Stimulated activated naive CD8-positive, alpha-beta T cell treated with anti-CD3 and anti-CD28 coated beads, Interleukin-15, amount 100 ng/mL, for 72 hours (primary cell): ENCODE results near the gene UBE2N.
A peak's percentile ranks its signal among the peaks of the same experiment; 100 is the strongest.
"Not testable (repeated sequence)": the region's sequence is repeated elsewhere in the genome, so short reads cannot be mapped to it uniquely, and the experiment has no call there.

Experiments used
- ATAC-seq: fragments of 150-1000 bp; cut with Tn5 transposase; 2 replicates; pipeline ENCODE4 v1.10.0; 2021; ENCODE audit warnings: mild to moderate bottlenecking, moderate library complexity
- DNase-seq, 2 donors: peaks; one replicate each; pipeline ENCODE4 v3.0.0; 2021 to 2022
- H3K27ac Mint-ChIP-seq, 2 donors: one replicate each; pipeline ENCODE4 v1.8.0; 2022; ENCODE audit warnings: mild to moderate bottlenecking in 2 of 2, mixed read lengths in 2 of 2, moderate library complexity in 2 of 2
- H3K27me3 Mint-ChIP-seq: one replicate; pipeline ENCODE4 v1.8.0; 2022; ENCODE audit warnings: mixed read lengths
- H3K4me1 Mint-ChIP-seq: one replicate; pipeline ENCODE4 v1.8.0; 2022; ENCODE audit warnings: mild to moderate bottlenecking, mixed read lengths
- H3K4me3 Mint-ChIP-seq, 2 donors: one replicate each; pipeline ENCODE4 v1.8.0; 2022; ENCODE audit warnings: mild to moderate bottlenecking in 2 of 2, mixed read lengths in 2 of 2, moderate library complexity in 1 of 2
- H3K9me3 Mint-ChIP-seq, 2 donors: one replicate each; pipeline ENCODE4 v1.8.0; 2022; ENCODE audit warnings: mixed read lengths in 2 of 2

The UBE2N gene

DNA sequence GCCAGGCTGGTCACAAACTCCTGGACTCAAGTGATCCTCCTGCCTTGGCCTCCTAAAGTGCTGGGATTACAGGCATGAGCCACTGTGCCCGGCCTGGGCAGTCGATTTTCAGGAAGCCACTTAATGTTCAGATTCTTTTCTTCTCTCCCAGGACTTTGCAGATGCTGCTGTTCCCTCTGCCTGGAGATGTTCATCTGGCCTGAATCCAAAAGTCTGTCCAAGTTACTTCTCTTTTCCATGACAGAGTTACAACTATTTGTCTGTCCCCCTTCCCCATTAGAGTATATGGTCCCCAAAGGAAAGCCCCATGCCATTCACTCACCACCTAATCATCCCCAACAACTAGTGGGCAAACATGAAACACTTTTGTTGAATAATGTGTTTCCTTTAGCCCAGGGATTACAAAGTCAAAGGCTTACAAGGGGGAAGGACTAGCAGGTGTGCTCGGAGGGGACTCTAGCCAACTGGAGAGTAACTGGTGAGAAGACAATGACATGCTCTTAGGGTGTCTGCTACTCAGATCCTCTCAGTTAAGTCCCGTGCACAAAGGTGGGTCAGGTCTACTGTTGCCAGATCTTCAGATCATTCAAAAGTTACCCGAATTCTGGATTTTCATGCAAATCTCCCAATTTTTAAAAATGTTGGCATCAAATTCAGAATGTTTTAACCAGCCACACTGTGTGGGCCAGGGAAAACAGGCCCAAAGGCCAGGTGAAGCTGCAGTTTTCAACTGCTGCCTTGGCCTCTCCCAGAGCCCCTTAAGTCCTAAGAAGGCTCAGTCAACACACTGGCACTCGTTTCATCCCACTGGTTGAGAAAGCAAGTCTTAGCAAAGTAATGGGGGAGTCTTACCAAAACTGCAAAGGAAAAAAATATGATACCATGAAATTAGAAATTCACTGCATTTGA is 34.4 kb downstream of the UBE2N start:
- no peak for ATAC-seq
- no peaks in the 10 kb centered on the region for H3K27me3 Mint-ChIP-seq
- H3K4me1 Mint-ChIP-seq: peaks cover 34% of the 10 kb centered on the region
- no peak overlapping the region for H3K4me3 Mint-ChIP-seq
- H3K9me3 Mint-ChIP-seq: no peaks in the 10 kb centered on the region
- peak overlapping the region; percentile 37 to 77 for H3K27ac Mint-ChIP-seq
- DNase-seq: no peak

DNA sequence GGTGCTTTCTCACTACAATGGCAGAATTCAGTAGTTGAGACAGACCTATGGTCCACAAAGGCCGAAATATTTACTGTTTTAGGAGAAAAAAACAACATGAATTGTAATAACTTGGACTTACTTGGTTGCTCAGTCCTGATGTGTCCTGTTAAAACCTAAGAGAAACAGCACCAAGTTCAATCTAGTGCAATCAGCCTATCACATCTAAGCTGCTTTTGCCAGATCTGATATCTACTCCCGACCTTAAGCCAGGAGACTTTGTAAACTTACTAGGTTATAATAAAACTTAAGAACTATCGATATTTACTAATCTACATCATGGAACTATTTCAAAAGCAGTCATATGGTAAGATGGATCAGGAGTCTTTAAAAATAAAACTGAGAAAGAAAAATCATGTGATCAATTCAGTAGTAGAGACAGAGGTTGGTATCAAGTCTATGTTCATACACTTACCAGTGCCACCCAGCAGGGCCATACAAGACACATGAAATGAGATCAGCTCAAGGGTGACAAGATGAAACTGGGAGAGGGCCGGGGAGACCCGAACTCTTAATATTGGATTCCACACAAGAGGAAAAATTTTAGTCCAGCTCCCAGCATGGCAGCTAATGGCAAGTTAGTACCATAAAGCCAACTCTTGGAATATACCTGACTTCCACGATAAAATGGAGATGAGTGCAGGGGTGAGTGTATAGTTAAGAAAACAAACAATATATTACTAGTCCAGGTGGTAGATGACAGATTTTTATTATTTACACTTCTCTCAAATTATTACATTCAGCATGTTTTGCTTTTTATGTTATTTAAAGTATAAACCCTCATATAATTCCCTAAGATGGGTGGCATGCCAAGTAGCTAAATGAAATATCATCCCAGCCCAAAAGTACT is 36.5 kb downstream of the UBE2N start:
- no peaks in the 10 kb centered on the region for H3K9me3 Mint-ChIP-seq
- ATAC-seq: no peak
- no peaks in the 10 kb centered on the region for H3K27me3 Mint-ChIP-seq
- DNase-seq: no peak
- H3K4me1 Mint-ChIP-seq: peaks cover 20% of the 10 kb centered on the region
- no peak overlapping the region for H3K4me3 Mint-ChIP-seq
- H3K27ac Mint-ChIP-seq: peak overlapping the region; percentile 59 to 67

DNA sequence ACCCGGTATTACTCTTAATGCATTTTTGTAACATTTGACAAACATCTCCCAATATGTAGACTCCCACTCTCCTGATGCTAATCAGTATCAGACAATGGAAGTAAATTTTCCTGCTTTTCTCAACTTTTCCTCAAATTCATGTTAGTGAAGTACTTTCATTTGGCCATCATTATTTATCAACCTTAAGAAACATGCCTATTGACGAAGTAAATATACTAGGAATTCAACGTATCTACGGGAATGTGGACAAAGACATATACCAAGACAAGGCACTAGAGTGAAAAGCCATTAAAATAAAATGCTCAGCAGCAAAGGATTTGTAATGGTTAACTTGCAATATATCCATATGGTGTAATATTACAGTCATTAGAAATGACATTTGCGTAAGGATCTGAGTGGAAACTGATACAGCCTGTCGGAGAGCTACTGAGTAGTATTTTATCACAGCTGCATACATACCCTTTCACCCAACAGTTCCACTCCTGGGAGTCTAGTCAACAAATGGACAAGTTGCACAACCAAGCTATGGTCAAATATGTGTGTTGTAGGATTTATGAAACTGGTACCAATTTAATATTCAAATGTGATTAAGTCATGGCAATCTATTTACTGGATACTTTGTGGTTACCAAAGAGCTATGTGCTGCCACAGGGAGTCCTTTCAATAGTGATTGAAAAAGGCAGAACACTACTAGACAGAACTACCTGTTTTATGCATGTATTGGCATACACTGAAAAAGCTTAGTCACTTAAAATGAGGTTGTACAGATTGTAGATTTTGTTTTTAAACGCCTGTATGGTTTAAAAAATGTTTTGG is 37.6 kb downstream of the UBE2N start:
- Mint-ChIP-seq H3K9me3 (no peaks in the 10 kb centered on the region), H3K4me3 (no peak overlapping the region), H3K4me1 (peaks cover 18% of the 10 kb centered on the region), H3K27ac (peak overlapping the region in 1 of 2 donors; percentile 68), H3K27me3 (no peaks in the 10 kb centered on the region)
- ATAC-seq (no peak), DNase-seq (no peak)

DNA sequence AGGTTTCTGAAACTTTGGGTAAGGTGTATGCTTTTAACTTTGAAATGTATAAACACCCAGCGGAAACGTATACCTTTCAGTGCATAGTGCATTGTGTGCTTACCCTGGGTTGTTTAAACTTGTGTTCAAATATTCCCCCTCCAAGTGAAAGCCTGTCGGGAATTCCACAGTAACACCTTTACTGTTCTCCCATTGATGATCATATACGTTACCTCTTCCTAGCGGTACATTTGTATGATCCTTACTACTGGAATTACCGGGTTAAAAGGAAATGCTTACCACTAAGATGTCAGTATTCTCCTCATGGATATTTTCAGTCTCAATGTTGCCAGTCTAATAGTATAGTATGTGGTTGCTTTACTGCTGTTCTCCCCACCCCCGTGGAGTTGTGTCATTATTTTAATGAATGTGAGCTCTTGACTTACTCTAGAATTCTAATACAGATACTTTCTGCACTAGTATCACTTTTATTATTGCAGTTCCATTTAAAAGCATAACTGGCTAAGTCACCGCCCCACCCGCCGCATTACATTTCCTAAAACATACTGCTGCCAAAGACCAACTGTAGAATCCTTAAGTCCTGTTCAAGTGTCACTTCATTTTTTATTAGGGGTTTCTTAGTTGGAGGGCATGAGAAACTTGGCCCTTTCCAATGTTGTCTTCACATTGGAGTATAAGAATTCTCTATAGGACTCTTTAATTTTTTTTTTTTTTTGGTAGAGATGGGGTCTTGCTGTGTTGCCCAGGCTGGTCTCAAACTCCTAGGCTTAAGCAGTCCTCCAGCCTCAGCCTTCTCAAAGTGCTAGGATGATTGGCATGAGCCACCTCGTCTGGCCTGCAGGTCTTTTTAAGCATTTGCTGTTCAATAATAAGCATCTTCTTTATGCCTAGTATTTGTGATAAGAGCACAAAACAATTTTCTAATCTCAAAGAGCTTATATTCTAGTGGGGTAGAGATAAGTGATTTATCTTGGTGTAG is 39.1 kb downstream of the UBE2N start:
- ATAC-seq (no peak), DNase-seq (no peak)
- Mint-ChIP-seq H3K9me3 (no peaks in the 10 kb centered on the region), H3K4me3 (no peak overlapping the region), H3K4me1 (peaks cover 7% of the 10 kb centered on the region), H3K27me3 (no peaks in the 10 kb centered on the region), H3K27ac (no peak overlapping the region)

DNA sequence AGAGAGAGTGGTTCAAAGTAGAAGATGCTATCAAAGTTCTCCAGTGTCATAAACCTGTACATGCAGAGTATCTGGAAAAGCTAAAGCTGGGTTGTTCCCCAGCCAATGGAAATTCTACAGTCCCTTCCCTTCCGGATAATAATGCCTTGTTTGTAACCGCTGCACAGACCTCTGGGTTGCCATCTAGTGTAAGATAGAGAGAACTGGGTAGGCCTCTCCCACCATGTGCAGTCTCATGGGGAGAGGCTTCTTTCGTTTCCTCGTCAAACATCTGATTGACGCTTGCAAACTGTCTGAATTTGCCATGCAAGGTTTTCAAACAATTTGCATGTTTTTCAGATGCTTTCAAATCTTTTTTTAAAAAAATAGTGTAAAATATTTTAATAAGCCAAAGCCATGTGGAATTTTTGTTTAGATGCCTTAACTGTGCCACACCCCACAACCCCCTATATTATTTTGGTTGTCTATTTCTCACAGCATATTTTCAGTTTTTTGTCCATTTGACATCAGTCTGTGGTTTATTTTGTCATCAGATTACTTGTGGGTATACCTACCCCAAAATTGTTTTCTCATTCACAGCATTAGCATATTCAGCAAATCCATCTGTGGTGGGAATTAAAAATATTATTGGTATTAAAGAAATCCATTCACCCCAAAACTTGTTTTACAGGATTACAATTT is 42.4 kb downstream of the UBE2N start:
- ATAC-seq: peak; percentile 100
- H3K4me1 Mint-ChIP-seq: not testable (repeated sequence)

DNA sequence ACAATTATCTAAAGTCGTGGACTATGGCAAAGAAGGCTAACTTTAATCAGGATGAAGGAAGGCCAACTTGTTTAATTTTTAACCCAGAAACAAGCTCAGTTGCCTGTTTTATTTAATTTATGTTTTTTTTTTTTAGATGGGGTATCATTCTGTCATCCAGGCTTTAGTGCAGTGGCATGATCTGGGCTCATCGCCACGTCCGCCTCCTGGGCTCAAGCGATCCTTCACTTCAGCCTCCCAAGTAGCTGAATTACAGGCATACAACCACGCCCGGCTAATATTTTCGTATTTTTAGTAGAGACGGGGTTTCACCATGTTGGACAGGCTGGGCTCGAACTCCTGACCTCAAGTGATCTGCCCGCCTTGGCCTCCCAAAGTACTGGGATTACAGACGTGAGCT is 44.3 kb downstream of the UBE2N start:
- H3K9me3 Mint-ChIP-seq: no peaks in the 10 kb centered on the region
- H3K27ac Mint-ChIP-seq: no peak overlapping the region
- DNase-seq: no peak
- H3K27me3 Mint-ChIP-seq: no peaks in the 10 kb centered on the region
- H3K4me1 Mint-ChIP-seq: peaks cover 2% of the 10 kb centered on the region
- no peak overlapping the region for H3K4me3 Mint-ChIP-seq
- ATAC-seq: no peak

More for the DNA sequence above, 42.4 kb downstream of the UBE2N start:
- H3K9me3 Mint-ChIP-seq, H3K27ac Mint-ChIP-seq, DNase-seq, H3K4me3 Mint-ChIP-seq, H3K27me3 Mint-ChIP-seq: not testable (repeated sequence)

DNA sequence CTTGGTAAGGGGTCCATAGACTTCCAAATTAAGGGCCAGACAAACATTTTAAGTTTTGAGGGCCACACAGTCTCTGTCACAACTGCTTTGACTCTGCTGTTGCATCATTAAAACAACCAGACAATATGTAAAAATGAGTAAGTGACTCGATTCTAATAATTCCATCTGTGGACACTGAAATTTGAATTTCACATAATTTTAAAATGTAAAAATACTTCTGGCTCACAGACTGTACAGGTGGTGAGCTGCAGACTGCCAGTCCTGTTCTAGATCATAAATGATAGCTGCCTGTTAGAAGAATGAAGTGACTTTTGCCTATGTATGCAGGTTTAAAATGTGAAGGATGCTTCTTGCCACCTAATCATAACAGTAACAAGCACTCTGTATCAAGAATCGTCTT is 48.3 kb downstream of the UBE2N start:
- no peaks in the 10 kb centered on the region for H3K9me3 Mint-ChIP-seq
- no peaks in the 10 kb centered on the region for H3K27me3 Mint-ChIP-seq
- ATAC-seq (no peak), DNase-seq (no peak)
- H3K4me3 Mint-ChIP-seq: no peak overlapping the region
- H3K4me1 Mint-ChIP-seq: peaks cover 25% of the 10 kb centered on the region
- peak overlapping the region in 1 of 2 donors; percentile 57 for H3K27ac Mint-ChIP-seq

DNA sequence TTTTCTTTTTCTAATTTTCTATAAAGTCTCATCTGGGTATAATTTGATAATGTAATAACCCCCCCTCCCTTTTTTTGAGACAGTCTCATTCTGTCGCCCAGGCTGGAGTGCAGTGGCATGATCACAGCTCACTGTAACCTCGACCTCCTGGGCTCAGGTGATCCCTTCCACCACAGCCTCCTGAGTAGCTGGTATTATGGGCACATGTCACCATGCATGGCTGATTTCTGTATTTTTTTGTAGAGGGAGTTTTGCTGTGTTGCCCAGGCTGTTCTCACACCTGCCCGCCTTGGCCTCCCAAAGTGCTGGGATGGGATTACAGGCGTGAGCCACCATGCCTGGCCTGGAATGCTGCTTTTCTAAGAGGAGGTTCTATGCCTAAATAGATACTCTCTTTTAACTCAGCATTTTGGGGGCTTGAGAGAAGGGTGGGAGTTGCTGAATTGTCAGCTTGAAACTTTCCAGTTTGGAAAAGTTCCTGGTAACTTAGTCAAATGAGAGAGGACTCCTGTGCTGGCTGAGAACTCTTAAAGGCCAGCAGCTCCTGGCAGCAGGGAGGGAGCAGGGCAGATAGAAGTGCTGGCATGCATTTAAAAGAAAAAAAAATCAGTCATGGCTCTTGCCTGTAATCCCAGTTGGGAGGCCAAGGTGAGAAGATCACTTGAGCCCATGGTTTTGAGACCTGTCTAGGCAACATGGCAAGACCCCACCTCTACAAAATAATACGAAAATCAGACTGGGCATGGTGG is 51.0 kb downstream of the UBE2N start:
- DNase-seq: no peak
- no peaks in the 10 kb centered on the region for H3K27me3 Mint-ChIP-seq
- no peaks in the 10 kb centered on the region for H3K9me3 Mint-ChIP-seq
- H3K4me1 Mint-ChIP-seq: peaks cover 41% of the 10 kb centered on the region
- ATAC-seq: no peak
- no peak overlapping the region for H3K4me3 Mint-ChIP-seq
- H3K27ac Mint-ChIP-seq: peak overlapping the region in 1 of 2 donors; percentile 84

DNA sequence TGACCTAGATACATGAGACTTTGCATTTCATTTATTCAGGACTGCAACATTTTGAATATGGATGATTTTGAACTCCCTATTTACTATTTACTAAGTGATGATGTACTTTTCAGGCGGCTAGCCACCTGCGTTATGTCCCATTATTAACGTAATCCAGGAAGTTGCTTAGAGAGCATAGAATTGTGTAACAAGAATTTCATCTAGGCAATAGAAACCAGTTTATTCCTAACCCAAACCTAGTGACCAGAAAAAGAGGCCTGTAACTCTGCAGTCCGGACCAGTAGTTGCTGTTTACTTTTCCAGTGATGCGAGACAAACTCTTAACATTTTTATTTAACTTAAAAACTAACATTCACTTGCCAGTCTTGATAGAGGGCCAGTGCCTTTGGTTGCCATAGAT is 51.7 kb downstream of the UBE2N start:
- H3K4me1 Mint-ChIP-seq: peaks cover 48% of the 10 kb centered on the region
- DNase-seq (no peak), ATAC-seq (no peak)
- no peaks in the 10 kb centered on the region for H3K27me3 Mint-ChIP-seq
- peak overlapping the region in 1 of 2 donors; percentile 13 for H3K27ac Mint-ChIP-seq
- H3K9me3 Mint-ChIP-seq: peaks cover 0 to 6% of the 10 kb centered on the region in 2 donors
- H3K4me3 Mint-ChIP-seq: no peak overlapping the region

DNA sequence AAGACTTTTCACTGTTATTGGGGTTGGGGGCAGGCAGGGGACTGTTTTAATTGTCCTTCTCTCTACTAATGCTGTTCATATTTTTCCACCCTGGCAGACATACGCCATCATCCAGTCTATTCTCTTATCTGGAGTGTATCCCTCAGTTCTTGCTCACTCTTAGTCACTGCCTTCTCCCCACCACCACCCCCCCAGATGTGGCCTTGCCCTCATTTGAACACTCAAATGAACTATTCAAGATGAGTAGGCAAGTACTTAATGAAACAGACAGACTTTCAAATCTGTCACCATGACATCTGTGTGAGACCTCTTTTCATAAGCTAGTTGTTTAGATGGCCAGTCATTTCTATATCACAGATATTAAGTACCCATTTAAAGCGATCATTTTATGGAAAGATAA is 54.0 kb downstream of the UBE2N start:
- ATAC-seq: peak; percentile 94
- H3K4me3 Mint-ChIP-seq: no peak overlapping the region
- peaks cover 0 to 6% of the 10 kb centered on the region in 2 donors for H3K9me3 Mint-ChIP-seq
- peaks cover 60% of the 10 kb centered on the region for H3K4me1 Mint-ChIP-seq
- DNase-seq: peak in 1 of 2 donors; percentile 44
- H3K27ac Mint-ChIP-seq: no peak overlapping the region
- H3K27me3 Mint-ChIP-seq: no peaks in the 10 kb centered on the region

DNA sequence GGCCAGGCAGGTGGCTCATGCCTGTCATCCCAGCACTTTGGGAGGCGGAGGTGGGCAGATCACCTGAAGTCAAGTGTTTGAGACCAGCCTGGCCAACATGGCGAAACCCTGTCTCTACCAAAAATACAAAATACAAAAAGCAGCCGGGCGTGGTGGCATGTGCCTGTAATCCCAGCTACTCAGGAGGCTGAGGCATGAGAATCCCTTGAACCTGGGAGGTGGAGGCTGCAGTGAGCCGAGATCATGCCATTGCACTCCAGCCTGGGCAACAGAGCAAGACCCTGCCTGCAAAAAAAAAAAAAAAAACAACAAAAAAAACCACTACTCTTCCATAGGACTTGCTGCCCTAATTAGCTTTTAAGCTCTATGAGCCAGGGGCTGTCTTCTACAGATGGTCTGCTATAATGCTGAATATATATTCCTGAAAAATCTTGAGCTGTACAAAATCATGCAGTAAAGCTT is 59.7 kb downstream of the UBE2N start:
- H3K27me3 Mint-ChIP-seq, ATAC-seq, H3K27ac Mint-ChIP-seq, DNase-seq, H3K9me3 Mint-ChIP-seq: not testable (repeated sequence)
- H3K4me1 Mint-ChIP-seq: peaks cover 56% of the 10 kb centered on the region
- H3K4me3 Mint-ChIP-seq: peak overlapping the region; percentile 97 to 98

DNA sequence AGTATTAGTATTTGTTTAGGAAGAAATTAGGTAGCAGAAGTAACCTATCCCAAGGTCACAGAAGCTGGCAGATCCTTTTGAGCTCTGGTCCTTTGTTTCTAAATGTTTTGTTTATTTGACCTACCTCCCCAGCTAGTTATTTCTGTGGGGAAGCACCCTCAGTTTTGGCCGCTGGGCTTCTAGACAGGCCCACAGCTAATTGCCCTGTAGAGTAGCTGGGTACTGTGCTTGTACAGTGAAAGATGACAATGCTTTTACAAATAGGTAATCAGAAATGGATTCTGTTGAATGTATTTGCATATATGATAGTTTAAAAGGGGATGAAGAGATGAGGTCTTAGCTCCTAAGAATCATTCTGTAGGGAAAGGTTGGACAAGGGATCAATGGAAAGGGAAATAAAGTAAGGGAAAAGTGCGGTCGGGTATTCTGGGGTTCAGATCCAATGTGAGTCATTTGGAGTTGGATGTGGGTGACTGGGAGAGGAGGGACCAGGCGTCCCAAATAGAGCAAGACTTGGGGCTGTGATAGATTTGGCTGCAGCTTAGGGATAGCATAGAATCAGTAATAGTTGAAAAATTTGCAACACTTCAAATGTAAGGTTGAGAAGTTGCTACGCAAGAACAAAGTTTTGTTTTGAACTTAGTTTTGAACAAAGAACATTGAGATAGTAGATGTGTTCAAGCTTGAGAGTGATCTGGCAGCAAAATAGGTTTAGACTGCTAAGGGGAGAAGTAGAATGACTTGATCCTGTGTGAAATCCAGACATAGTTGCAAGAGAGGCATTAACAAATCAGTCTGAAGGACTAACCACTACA is 60.4 kb downstream of the UBE2N start:
- H3K9me3 Mint-ChIP-seq: peaks cover 0 to 6% of the 10 kb centered on the region in 2 donors

More for the DNA sequence above, 60.4 kb downstream of the UBE2N start:
- Mint-ChIP-seq H3K4me3 (peak overlapping the region; percentile 97 to 98), H3K27me3 (no peaks in the 10 kb centered on the region), H3K4me1 (peaks cover 60% of the 10 kb centered on the region), H3K27ac (no peak overlapping the region)
- DNase-seq (no peak), ATAC-seq (no peak)
